IMR-90 (cell line): ENCODE data around the gene TMEM170B. TPM values are rescaled to one million over a fixed set of nuclear protein-coding genes. Genes with fewer than 3 reads are reported as not detected.

Experiments
- ATAC-seq: fragments of 200-7000 bp; cut with Tn5 transposase; 2 replicates; pipeline ENCODE4 v1.9.1; 2020; ENCODE audit warnings: low read depth, mild to moderate bottlenecking, moderate library complexity
- BruUV-seq: library from RNA; stranded (reverse); fragments of 400-500 nt; replicated peaks from 2 replicates; lab custom pipeline; 2021; lab: Mats Ljungman, UMichigan
- CTCF ChIA-PET: fragments of 300-600 bp; formaldehyde crosslinking; extraction: SDS; loops from one replicate; lab custom pipeline; 2021; ENCODE audit warnings: antibody characterized with exemption; lab: Yijun Ruan, JAX
- POLR2A ChIA-PET: fragments of 300-600 bp; sonication (Branson Sonifier 250); formaldehyde crosslinking; loops from one replicate; lab custom pipeline; 2022; ENCODE audit warnings: antibody characterized with exemption; ENCODE audit not compliant: unreplicated experiment; lab: Charles Lee
- DNase-seq: peaks from one replicate; pipeline ENCODE4 v3.0.0; 2013
- H2AFZ ChIP-seq: replicated peaks from 2 replicates; pipeline ENCODE3; 2013; ENCODE audit warnings: low read length, mild to moderate bottlenecking; ENCODE audit not compliant: poor library complexity
- H2AK5ac ChIP-seq: 2 replicates; pipeline ENCODE4 v1.6.1; 2013; ENCODE audit warnings: low read depth, low read length, inconsistent platforms
- H2AK9ac ChIP-seq: replicated peaks from 2 replicates; pipeline ENCODE3; 2013; ENCODE audit warnings: mild to moderate bottlenecking, low read depth, low read length, moderate library complexity; ENCODE audit not compliant: poor library complexity
- H2BK120ac ChIP-seq: 2 replicates; pipeline ENCODE4 v1.6.1; 2013; ENCODE audit warnings: low read depth, low read length, inconsistent platforms
- H2BK15ac ChIP-seq: 3 replicates; pipeline ENCODE4 v1.6.1; 2013; ENCODE audit warnings: low read depth, low read length, inconsistent platforms
- H2BK20ac ChIP-seq: 2 replicates; pipeline ENCODE4 v1.6.1; 2013; ENCODE audit warnings: low read depth, mild to moderate bottlenecking, inconsistent platforms, low read length, moderate library complexity
- H2BK5ac ChIP-seq: 2 replicates; pipeline ENCODE4 v1.6.1; 2013; ENCODE audit warnings: mild to moderate bottlenecking, low read depth, low read length, inconsistent platforms; ENCODE audit not compliant: poor library complexity, severe bottlenecking
- H3K14ac ChIP-seq: replicated peaks from 2 replicates; pipeline ENCODE4 v1.6.1; 2013; ENCODE audit warnings: low read depth, low read length, inconsistent platforms
- H3K18ac ChIP-seq: 2 replicates; pipeline ENCODE4 v1.6.1; 2013; ENCODE audit warnings: low read depth, low read length, control low read depth
- H3K23ac ChIP-seq: 2 replicates; pipeline ENCODE4 v1.6.1; 2013; ENCODE audit warnings: low read depth, low read length, inconsistent platforms
- H3K27ac ChIP-seq: 2 replicates; pipeline ENCODE4 v1.5.1; 2013; ENCODE audit warnings: mild to moderate bottlenecking, control low read depth, low read length; ENCODE audit not compliant: insufficient read depth
- H3K27me3 ChIP-seq: 2 replicates; pipeline ENCODE4 v1.6.1; 2013; ENCODE audit warnings: low read length; ENCODE audit not compliant: control insufficient read depth, insufficient read depth
- H3K36me3 ChIP-seq: 2 replicates; pipeline ENCODE4 v1.6.1; 2013; ENCODE audit warnings: low read length, mixed read lengths; ENCODE audit not compliant: control insufficient read depth, insufficient read depth
- H3K4ac ChIP-seq: 2 replicates; pipeline ENCODE4 v1.6.1; 2013; ENCODE audit warnings: low read depth, low read length, inconsistent platforms
- H3K4me1 ChIP-seq: 2 replicates; pipeline ENCODE4 v1.6.1; 2013; ENCODE audit warnings: low read length, mixed read lengths; ENCODE audit not compliant: control insufficient read depth, insufficient read depth
- H3K4me2 ChIP-seq: 2 replicates; pipeline ENCODE4 v1.6.1; 2013; ENCODE audit warnings: low read depth, mild to moderate bottlenecking, control low read depth, low read length, moderate library complexity
- H3K4me3 ChIP-seq: 2 replicates; pipeline ENCODE4 v1.5.1; 2013; ENCODE audit warnings: low read depth, mild to moderate bottlenecking, control low read depth, low read length, moderate library complexity; ENCODE audit not compliant: insufficient read depth
- H3K56ac ChIP-seq: 2 replicates; pipeline ENCODE4 v1.6.1; 2013; ENCODE audit warnings: low read length, inconsistent platforms; ENCODE audit not compliant: insufficient read depth; ENCODE audit errors: extremely low read depth
- H3K79me1 ChIP-seq, 2 experiments: 2 replicates each; pipeline ENCODE4 v1.6.1; 2013; ENCODE audit warnings: low read length in 2 of 2, inconsistent platforms in 1 of 2, low read depth in 1 of 2
- H3K9ac ChIP-seq: 2 replicates; pipeline ENCODE4 v1.6.1; 2013; ENCODE audit warnings: low read depth, low read length, control low read depth
- H3K9me1 ChIP-seq: 2 replicates; pipeline ENCODE4 v1.6.1; 2013; ENCODE audit warnings: low read length, inconsistent platforms; ENCODE audit not compliant: insufficient read depth
- H3K9me3 ChIP-seq: 2 replicates; pipeline ENCODE4 v1.6.1; 2013; ENCODE audit warnings: low read length; ENCODE audit not compliant: control insufficient read depth, insufficient read depth
- H4K20me1 ChIP-seq: 2 replicates; pipeline ENCODE4 v1.6.1; 2013; ENCODE audit warnings: low read length, inconsistent platforms; ENCODE audit not compliant: insufficient read depth
- H4K5ac ChIP-seq: 2 replicates; pipeline ENCODE4 v1.6.1; 2013; ENCODE audit warnings: mild to moderate bottlenecking, low read depth, low read length, control low read depth
- H4K8ac ChIP-seq, 2 experiments: 2 replicates each; pipeline ENCODE4 v1.6.1; 2013; ENCODE audit warnings: low read depth in 2 of 2, low read length in 2 of 2, control low read depth in 1 of 2, inconsistent platforms in 1 of 2
- H4K91ac ChIP-seq: 2 replicates; pipeline ENCODE4 v1.6.1; 2013; ENCODE audit warnings: low read depth, low read length, inconsistent platforms; ENCODE audit not compliant: insufficient read depth
- MXI1 ChIP-seq: IDR thresholded peaks from 2 replicates; pipeline ENCODE4 v1.6.1; 2012; ENCODE audit warnings: low read depth, mild to moderate bottlenecking, low read length, moderate library complexity, borderline replicate concordance
- dilution Hi-C: fragments of 300-500 bp; cut with HindIII; formaldehyde crosslinking; loops from one replicate; pipeline ENCODE4 v1.14.3; 2018; ENCODE audit warnings: low sequenced_read_pairs; ENCODE audit not compliant: unreplicated experiment
- in situ Hi-C: fragments of 300-500 bp; cut with MboI; formaldehyde crosslinking; loops from 3 replicates; pipeline ENCODE4 v1.14.3; 2019; ENCODE audit warnings: low sequenced_read_pairs, inconsistent platforms, mixed read lengths
- intact Hi-C: fragments of 100-400 bp; cut with micrococcal nuclease; formaldehyde crosslinking; loops from 2 replicates; pipeline ENCODE4 v1.10.0; 2022
- polyA plus RNA-seq, 3 experiments: library from polyadenylated mRNA; depleted of rRNA; stranded (reverse); fragments of >200 nt; gene quantifications; 2 replicates each; pipeline ENCODE4 v1.2.3, GENCODE V29; 2012; ENCODE audit warnings: low replicate concordance in 1 of 3
- total RNA-seq: library from RNA; depleted of rRNA; stranded (reverse); fragments of >200 nt; gene quantifications from 2 replicates; pipeline ENCODE4 v1.2.3, GENCODE V29; 2012

The TMEM170B gene
- total and polyA plus RNA-seq, 2 of the 4 experiments (the other 2 are of a cell fraction): 0.10 to 0.18 TPM

DNA sequence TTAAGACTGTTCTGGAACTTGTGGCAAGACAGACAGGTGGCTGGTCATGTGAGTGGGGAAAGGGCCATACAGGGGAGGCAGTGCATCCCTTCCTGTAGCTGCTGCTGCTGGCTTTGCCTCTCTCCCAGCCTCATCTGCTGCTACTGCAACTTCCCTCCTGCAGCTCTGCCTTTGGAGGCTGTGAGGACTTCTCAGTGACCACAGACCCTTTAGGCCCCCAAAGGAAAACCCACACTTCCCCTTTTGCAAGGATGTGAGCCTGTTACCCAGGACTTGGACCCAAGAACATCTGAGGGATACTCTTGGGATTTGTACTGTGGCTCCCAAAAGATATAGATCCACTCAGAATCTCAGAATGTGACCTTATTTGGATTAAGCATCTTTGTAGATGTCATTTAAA is 91.0 kb downstream of the TMEM170B start:
- 0 out of 2 replicates have a peak overlapping the region, but pooled peaks have one; percentile 61 for H2AK5ac ChIP-seq
- BruUV-seq: no TSS peak
- intact Hi-C loops: no loop called here
- H3K9me3 ChIP-seq: no peaks in the 10 kb centered on the region
- peak overlapping the region; percentile 2 for H2BK120ac ChIP-seq
- H2BK20ac ChIP-seq: no peak overlapping the region
- ChIA-PET CTCF (no interaction called here), POLR2A (no interaction called here)
- no peak overlapping the region for H3K18ac ChIP-seq
- H2BK5ac ChIP-seq: no peak overlapping the region
- no peaks in the 10 kb centered on the region for H3K27me3 ChIP-seq
- no peak overlapping the region for H3K27ac ChIP-seq
- H3K4ac ChIP-seq: 0 out of 2 replicates have a peak overlapping the region, but pooled peaks have one; percentile 45
- dilution Hi-C loops: no loop called here
- ATAC-seq (no peak), DNase-seq (no peak)
- no peak overlapping the region for H3K4me3 ChIP-seq
- no peak for TF ChIP-seq MXI1
- H3K9me1 ChIP-seq: peaks cover 10% of the 10 kb centered on the region
- H3K36me3 ChIP-seq: no peaks in the 10 kb centered on the region
- 0 out of 3 replicates have a peak overlapping the region, but pooled peaks have one; percentile 28 for H2BK15ac ChIP-seq
- H3K4me2 ChIP-seq: no peak overlapping the region
- no peaks in the 10 kb centered on the region for H3K79me1 ChIP-seq
- in situ Hi-C loops: no loop called here
- no peak overlapping the region for H3K9ac ChIP-seq
- no peak overlapping the region for H4K5ac ChIP-seq
- H2AK9ac ChIP-seq: no peak overlapping the region
- peak overlapping the region; percentile 26 for H2AFZ ChIP-seq
- H3K23ac ChIP-seq: no peak overlapping the region
- H3K56ac ChIP-seq: no peak overlapping the region
- H4K20me1 ChIP-seq: no peaks in the 10 kb centered on the region
- H3K4me1 ChIP-seq: peaks cover 11% of the 10 kb centered on the region
- H4K8ac ChIP-seq: no peak overlapping the region
- 0 out of 2 replicates have a peak overlapping the region, but pooled peaks have one; percentile 10 for H4K91ac ChIP-seq
- H3K14ac ChIP-seq: no peak overlapping the region
